ENCODE results near the gene ARVCF. TPM values are rescaled to one million over a fixed set of nuclear protein-coding genes. Genes with fewer than 3 reads are reported as not detected.
A peak's percentile ranks its signal among the peaks of the same experiment; 100 is the strongest.

Gene ARVCF
- total RNA-seq, 1 donor from 2014 or later = 108 TPM

DNA sequence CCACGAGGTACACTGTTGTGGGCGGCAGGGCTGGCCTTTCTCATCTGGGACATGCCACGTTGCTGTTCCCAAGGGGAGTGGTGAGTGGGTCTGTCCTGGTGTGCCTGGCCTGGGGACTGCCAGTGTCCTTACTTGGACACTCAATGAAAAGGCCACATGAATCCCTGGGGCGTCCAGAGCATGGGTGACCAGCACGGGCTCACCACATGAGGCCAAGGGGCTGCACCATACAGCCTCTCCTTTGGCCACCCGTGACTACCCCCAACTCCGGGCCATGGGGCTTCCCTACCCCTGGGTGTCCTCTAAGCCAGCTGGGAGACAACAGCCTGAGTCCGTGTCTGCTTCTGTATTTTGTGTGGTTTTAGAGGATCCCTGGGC, 54.8 kb downstream of the ARVCF start:
- DNase-seq = no peak

DNA sequence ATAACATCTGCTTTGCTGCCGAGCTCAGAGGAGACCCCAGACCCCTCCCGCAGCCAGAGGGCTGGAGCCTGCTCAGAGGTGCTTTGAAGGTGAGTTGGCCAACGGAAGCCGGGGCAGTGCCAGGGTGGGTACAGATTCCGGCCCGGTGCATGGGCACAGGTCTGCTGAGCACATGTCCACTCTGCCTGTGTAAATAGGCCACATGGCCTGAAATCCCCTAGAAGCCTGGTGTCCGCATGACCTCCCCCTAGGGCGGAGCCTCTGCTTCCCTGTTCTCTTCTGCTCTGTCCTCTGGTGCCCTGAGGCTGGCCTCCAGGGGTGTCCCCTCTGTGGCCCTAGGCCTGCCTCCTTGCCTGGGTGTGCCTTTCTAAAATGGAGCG, 55.4 kb downstream of the ARVCF start:
- no peak for DNase-seq

DNA sequence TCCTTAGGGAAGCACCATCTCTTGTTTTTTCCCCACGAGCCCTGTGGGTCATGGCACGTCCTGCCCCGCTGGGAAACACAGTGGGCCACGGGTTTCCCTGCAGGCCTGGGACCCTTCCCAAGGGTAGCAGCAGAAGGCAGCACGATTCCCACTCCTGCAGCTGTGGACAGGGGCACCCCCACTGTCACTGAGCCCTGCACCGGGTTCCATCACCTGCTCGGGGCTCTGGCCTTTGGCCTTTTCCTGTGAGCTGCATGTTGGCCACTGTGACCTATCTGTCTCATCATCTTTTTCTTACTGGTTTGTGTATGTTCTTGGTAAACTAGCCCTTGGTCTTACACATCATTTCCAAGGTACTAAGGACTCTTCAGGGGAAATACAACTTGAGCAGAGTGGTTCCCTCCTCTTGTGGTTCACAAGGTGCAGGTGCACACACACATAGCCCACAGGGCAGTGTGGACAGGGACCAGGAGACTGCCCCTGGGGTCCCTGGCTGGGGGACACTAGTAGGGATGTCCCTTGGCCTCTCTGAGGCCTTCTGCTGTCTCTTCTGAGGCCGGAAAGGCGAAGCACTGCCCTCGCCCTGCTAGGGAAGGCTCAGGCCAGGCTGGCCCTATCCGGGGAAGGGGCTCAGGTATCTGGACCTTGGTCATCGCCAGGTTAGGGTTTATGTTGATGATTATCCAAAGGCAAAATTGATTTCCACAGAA, 56.0 kb downstream of the ARVCF start:
- no peak for DNase-seq

DNA sequence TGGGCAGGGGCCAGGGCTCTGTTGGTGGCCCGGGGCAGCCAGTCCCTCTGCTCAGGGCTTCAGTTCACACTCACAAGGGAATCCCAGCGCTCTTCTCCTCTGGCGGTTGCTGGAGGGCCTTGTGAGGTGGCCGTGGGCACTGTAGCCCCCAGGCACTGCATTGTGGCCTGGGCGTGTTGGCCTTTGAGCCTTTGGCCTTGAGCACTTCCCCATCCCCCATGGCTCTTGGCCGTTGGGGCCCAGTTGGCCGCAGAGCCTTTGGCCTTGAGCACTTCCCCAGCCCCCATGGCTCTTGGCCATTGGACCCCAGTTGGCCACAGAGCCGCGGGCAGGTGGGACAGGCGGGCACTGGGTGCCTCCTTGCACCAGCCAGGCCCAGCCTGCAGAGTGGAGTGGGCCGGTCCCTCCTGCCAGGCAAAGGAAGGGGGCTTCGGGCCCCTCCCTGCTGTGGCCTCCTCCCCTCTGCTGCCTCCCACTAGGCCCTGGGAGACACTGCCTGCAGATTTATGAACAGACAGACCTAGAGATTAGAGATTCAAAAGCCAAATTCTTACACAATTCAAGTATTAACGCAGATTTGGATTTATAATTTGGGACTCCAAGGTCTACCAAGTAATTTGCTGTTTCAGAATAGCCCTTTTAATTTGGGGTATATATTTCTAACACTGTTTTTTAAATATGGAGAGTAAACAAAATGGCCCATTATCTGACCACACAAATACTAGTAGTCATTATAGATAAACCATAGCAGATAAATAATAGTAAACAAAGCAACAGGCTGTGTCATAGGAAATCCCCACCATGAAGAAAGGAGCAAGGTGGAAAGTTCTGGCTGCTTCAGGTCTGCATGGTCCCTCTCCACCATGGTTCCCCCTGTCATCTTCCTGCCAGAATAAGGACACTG, 56.8 kb downstream of the ARVCF start:
- DNase-seq = peak; percentile 25

DNA sequence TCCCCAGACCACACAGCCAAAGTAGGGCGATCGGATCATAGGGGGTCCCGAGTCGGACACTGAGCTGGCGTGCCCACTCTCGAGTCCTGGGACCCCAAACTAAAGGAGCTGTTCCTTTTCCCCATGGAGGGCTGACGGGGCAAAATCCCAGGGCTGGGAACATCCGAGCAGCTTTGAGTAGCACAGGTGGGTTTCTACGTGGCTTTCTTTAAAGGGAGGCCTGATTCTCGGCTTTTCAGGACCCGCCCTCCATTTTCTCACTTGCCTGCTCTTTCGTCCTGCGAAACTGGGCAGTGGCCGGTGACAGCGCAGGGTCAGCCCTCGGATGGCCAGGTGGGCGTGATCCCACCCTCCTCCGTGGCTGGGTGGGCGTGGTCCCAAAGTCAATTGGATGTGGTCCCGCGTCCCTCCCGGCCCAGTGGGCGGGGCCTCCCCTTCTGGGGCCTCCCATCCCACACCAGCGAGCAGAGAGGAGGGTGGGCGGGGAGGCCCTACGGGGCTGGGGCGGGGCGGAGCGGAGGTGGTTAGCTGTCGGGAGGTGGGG, 57.5 kb downstream of the ARVCF start:
- DNase-seq = peak; percentile 92

DNA sequence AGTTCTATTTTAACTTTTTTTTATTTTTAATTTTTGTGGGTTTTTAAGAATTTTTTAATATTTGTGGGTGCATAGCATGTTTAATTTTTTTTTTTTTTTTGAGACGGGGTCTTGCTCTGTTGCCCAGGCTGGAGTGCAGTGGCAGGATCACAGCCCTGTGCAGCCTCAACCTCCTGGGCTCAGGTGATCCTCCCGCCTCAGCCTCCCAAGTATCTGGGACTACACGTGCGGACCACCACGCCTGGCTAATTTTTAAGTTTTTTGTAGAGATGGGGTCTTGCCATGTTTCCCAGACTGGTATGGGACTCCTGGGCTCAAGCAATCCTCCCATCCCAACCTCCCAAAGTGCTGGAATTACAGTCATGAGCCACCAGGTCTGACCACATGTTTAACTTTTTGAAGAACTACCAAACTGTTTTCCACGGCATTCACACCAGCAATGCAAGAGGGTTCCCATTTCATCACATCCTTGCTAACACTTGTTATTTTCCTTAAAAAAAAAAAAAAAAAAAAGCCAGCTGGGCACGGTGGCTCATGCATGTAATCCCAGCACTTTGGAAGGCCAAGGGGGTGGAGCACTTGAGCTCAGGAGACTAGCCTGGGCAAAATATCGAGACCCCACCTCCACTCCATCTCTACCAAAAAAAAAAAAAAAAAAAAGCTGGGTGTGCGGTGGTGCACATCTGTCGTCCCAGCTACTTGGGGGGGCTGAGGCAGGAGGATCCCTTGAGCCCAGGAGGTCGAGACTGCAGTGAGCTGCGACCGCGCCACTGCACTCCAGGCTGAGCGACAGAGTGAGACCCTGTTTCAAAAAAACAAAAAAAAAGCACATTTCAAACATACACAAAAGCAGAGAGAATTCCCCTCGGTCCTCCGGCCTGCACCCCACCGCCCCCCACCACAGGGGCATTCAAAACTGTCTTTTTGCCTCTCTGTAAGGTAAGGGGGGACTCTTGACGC, 58.3 kb downstream of the ARVCF start:
- DNase-seq = peak; percentile 83

- no peak for DNase-seq
Observed at GRCh38 chr22:19957445-19957844, 59.2 kb downstream of the ARVCF start.

- no peak for DNase-seq
Observed at GRCh38 chr22:19955241-19956128, 61.1 kb downstream of the ARVCF start.

GRCh38 chr22:19951346-19951745, 65.3 kb downstream of the ARVCF start:
- DNase-seq = no peak

DNA sequence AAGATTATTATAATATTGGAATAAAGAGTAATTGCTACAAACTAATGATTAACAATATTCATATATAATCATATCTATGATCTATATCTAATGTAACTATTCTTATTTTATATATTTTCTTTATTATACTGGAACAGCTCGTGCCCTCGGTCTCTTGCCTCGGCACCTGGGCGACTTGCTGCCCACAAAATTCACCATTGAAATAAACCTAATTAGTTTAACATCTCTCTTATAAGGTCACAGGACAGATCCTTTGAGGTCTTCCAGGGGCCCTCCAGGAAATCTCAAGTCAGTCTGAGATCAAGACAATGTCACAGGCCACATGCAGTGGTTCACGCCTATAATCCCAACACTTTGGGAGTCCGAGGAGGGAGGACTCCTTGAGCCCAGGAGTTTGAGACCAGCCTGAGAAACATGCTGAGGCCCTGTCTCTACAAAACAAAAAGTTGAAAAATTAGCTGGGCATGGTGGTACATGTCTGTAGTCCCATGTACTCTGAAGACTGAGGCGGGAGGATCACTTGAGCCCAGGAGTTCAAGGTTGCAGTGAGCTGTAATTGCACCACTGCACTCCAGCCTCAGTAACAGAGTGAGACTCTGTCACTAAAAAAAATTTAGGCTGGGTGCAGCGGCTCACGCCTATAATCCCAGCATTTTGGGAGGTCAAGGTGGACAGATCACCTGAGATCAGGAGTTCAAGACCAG, 68.4 kb downstream of the ARVCF start:
- no peak for DNase-seq

DNA sequence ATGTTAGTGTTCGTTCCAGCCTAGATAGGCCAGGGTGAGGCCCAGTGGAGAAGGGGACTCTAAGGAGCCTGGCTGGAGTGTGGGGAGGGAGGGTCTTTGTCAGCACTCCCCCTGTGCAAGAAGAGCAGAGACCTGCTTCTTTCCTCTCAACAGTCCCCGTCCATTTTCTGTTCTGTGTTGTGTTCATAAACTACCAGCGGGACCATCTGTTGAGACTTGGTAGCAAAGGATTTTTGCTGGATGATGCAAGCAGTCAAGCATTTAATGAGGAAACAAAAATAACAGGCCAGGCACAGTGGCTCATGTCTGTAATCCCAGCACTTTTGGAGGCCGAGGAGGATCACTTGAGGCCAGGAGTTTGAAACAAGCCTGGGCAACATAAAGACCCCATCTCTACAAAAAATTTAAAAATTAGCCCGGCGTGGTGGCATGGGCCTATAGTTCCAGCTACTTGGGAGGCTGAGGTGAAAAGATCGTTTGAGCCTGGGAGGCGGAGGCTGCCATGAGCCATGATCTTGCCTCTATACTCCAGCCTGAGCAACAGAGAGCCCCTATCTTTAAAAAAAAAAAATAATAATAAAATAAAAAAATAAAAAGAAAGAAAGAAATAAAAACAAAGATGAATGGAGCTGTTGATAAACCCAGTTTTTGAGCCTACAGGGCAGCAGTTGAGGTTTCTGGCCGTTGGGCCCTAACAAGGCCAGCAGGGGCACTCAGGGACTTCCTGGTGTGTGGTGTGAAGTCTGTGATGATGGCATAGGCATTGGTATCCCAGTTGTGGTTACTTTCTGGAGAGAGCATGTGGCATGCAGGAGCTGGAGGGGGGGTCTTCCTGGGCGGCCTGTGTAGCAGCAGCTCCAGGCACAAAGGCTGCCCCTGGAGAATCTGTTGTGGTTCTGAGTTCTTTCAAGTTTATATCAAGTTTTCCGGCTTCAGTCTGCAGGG, 73.3 kb downstream of the ARVCF start:
- DNase-seq = peak; percentile 88

DNA sequence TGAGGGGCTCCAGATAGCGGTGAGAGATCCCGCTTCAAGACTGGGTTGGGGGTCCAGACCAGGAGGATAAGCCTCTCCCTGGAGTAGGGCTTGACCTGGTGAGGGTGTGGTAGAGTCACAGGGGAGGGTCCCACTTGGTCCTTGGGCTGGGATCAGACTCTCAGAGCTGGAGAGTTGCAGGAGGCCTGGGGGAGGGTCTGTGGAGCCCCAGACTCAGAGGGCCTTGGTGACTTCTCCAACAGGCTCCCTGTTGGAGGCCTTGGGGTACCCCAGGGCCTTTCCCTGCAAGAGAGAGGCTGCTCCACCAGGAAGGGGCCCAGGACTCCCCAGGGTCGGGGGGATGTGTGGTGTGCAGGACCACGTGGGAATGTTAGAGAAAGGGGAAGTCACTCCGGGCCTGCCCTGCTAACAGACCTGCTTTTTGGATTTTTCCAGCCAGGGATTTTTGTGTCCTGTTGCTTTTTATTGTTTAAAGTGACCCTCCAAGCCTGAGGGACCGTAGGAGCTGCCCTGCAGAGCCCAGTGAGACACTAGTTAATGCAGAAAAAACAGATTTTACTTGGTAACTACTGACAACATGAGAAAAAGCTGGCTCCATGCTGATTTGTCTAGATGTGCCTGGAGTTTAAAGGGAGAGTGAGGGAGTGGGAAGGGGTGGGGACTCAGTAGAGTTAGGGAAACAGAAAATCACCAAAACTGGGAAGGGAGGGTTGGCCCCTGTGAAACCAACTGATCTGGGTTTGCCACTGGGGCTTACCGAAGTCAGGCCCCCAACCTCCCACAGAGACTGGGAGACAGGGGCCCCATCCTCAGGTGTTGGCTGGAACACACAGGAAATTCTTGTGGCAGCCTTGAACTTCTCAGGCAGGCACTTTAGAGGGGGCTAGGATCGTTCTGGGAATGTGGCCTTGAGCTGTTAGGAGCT, 74.2 kb downstream of the ARVCF start:
- DNase-seq = peak; percentile 81

DNA sequence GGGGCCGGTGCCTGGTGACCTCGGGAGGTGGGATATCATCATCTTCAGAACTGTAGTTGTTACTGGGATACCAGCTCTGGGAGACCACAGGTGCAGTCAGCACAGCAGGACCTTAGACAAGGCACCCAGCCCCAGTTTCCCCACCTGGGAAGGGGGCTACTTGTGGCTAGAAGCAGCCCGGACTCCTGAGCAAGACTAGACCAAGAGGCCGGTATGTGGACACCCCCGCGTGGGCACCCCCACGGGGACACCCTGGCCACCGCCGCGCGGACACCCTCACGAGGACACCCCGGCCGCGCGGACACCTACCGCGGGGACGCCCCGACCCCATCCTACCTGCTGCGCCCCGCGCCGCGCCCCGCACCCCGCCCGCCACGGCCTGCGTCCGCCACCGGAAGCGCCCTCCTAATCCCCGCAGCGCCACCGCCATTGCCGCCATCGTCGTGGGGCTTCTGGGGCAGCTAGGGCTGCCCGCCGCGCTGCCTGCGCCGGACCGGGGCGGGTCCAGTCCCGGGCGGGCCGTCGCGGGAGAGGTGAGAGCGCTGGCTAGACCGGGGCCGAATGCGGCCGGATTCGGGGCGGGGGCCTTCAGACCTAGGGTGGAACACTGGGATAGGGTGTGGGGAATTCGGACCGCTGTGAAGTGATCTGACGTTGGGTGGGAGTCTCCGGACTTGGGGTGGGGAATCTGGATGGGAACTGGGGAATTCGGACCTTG, 75.1 kb downstream of the ARVCF start, which contains the start of the genes COMT and TXNRD2:
COMT (plus strand) TSS at position 408 of the 718 bp plus-strand sequence. CDS start 20,755 bp downstream, outside the sequence.
TXNRD2 (minus strand) TSS at position 454 of the 718 bp plus-strand sequence; CDS start at position 439, 15 bp downstream.
- DNase-seq = peak; percentile 73

DNA sequence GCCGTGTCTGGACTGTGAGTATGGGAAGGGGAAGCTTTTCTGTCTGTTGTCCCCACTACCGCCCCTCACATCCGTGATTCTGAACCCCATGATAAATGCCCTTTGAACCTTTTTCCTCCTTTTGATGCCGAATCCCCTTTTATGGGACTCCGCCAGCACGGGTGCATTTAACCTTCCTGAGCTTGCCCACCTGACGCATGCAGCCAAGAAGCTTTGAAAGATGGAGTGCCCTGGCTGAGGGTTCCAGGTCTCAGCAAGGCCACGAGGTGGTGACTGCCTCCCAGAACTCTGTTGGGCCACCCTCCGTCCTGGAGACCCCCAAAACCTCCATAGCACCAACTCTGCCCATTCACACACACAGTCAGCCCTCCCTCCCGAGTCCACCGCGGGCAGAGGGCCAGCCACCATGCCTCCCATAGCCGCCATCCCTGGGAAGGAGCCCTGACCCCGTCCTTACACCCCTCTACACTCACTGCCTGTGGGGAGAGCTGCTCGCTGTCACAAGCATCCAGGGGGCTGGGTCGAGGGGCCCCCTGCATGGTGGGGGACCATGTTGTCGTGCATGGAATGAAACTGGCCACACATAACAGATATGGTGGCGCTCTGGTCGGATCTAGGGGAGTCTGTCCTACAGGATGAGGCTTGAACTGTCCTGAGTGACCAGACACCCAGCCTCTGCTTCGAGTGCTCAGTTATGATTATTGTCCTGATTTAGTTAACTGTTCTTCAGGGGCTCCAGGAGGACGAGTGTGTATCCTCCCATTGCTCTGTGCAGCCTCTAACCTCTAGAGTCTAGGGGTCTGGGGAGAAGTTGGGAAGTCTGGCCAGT, 75.9 kb downstream of the ARVCF start:
- DNase-seq = no peak

- no peak for DNase-seq
Observed at GRCh38 chr22:19937616-19938473, 78.8 kb downstream of the ARVCF start.

Measured in tongue (tissue), 2 donors.